Activated CD4-positive, alpha-beta T cell treated with anti-CD3 and anti-CD28 coated beads, Interleukin-2, Interleukin-4, amounts not matched to agents 100 ng/mL and 50 ng/mL, durations not matched to agents 16 hours and 8 hours (primary cell): ENCODE measurements around the gene HS6ST3.
"Not testable (repeated sequence)": the region's sequence is repeated elsewhere in the genome, so short reads cannot be mapped to it uniquely, and the experiment has no call there.

ENCODE experiments used
- DNase-seq: peaks from one replicate; pipeline ENCODE4 v3.0.0-alpha.2; 2020; ENCODE audit warnings: low spot score

The HS6ST3 gene

DNA sequence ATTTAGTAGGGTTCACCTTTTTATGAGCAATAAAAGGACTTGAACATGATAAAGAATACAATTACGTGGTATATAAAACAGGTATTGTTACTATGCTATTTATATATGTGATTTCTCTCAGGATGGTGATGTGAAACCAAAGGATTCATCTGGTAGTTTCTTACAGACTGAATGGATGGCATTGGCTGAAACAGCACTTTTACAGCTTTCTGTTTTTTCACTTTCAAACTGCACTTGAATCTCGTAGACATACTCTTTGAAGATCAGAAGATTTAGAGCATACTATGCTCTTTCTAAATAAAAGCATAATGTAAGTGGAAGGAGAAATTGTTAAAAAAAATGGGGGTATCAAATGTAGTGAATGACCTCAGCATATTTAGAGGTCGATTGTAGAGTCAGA lies 354.8 kb downstream of the HS6ST3 start:
- DNase-seq = no peak

DNA sequence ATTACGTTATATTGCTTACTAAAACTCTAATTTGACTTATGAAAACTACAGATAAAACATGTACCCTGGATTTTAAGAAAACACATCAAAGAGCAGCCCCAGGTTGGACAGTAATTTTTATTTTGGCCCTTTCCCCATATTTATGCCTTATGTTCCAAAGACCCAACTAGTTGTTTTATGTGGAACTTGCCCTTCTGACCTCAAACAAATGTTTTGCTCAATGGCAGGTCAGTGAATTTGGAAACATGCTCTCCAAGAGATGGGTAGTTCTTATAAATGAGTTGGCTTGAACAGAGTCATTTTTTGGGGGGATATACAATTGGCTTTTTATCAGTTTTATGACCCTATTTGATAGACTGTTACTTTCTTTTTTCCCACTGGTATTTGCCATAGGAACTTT lies 360.0 kb downstream of the HS6ST3 start:
- no peak for DNase-seq

GRCh38 chr13:96450326-96451020 lies 360.6 kb downstream of the HS6ST3 start:
- no peak for DNase-seq

- no peak for DNase-seq
Measured at GRCh38 chr13:96454466-96454865, 364.6 kb downstream of the HS6ST3 start.

DNA sequence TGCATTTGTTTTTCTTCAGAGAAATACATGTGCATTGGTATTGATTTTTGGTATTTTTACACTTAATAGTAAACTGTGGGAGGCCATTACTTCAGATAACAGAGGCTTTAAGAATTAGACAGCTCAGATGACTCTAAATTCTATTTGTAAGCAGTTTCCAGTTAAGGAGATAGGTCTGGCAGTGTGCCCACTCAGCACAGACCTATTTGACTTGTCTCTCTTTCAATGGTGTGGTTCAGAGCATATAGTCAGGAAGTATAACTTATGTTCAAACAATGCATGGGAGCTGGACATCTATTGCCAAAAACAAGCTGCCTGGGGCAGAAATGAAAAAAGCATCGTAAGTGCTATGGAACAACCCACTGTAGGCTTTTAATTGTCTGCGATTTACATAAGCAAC lies 370.7 kb downstream of the HS6ST3 start:
- no peak for DNase-seq

DNA sequence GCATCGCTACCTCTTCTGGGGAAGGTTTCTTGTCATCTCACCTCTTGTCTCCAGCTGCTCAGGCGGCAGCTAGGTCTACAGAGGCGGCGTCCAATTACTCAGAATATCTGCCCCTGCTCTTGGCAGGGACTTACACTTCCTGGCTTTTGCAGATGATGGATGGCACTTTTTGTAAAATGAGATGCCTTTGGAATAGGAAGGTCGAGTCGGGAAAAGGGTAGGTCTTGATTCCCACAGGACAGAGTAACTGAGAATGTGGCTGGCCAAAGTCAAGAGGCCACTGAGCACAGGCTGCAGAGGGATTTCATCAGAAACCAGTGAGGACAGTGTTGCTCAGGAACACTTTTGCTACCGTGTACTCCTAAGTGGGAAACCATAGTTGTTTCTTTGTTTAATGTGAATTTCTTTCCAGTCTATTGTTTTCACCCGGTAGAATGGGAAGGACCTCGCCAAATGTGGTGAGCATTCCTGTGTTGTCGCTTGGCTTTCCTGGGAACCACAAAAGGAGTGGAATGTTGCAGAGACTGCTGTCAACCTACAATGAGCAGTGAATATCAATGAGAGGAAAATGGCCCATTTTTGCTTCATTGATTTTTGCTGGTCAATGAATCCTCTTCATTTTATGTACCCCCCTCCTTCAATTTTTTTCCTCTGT lies 383.7 kb downstream of the HS6ST3 start:
- DNase-seq = no peak

DNA sequence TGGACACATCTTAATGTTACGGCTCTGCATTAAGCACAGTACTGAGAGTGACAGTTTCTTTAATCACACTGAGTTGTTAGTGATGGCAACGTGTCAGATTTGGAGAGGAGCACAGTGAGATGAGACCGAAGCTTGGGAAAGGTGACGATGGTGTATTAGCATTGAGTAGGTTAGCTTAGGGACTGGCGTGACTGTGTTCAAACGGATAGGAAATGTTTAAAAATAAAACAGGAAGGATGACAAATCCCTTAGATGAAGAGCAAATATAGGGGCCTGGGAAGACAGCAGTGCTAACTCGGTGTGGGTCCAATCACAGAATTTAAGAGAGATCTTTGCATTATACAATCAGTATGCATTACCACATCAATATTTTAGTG lies 384.3 kb downstream of the HS6ST3 start:
- DNase-seq = no peak

- DNase-seq = no peak
Measured at GRCh38 chr13:96475103-96475502, 385.2 kb downstream of the HS6ST3 start.

- no peak for DNase-seq
Measured at GRCh38 chr13:96481482-96481881, 391.6 kb downstream of the HS6ST3 start.

- DNase-seq = no peak
Measured at GRCh38 chr13:96490496-96490989, 400.6 kb downstream of the HS6ST3 start.

GRCh38 chr13:96491103-96491502 lies 401.2 kb downstream of the HS6ST3 start:
- no peak for DNase-seq

GRCh38 chr13:96492766-96493165 lies 402.9 kb downstream of the HS6ST3 start:
- DNase-seq = no peak

- DNase-seq = no peak
Measured at GRCh38 chr13:96499656-96500055, 409.7 kb downstream of the HS6ST3 start.

GRCh38 chr13:96500953-96501352 lies 411.0 kb downstream of the HS6ST3 start:
- DNase-seq = no peak

- no peak for DNase-seq
Measured at GRCh38 chr13:96503481-96503880, 413.6 kb downstream of the HS6ST3 start.

DNA sequence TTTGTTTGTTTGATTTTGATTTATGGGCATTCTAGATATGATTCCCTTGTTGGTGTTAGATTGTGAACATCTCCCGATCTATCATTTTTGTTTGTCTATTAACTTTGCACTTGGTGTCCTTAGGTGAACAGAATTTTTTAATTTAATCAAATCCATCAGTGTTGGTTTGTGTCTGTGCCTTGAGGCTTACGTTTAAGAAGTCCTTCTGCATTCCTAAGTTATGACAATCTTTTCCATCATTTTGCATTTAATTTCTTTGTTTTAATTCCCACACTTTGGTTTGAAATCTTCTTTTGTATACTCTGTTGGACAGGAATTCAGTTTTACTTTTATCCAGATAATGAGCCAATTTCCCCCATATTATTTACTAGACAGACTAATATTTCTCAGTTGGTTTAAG lies 421.7 kb downstream of the HS6ST3 start:
- DNase-seq = no peak

GRCh38 chr13:96519380-96519779 lies 429.5 kb downstream of the HS6ST3 start:
- no peak for DNase-seq

- DNase-seq = not testable (repeated sequence)
Measured at GRCh38 chr13:96524398-96525020, 434.6 kb downstream of the HS6ST3 start.

DNA sequence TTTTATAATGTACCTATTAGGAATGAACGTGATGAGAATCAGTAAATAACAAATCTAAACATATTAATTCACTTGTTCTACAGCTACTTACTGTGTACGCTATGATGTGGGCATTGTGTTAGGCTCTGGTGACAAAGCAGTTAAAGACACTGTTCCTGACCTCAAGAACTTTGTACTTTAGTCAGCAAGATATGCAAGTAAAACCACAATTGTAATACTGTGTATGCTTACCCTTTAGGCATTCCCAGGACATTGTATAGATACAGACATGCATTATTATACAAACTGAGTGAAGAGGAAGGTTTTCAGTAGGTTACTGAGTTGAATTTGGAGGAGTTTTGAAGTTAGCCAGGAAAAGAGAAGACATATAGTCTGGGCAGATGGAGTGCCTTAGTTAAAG lies 435.8 kb downstream of the HS6ST3 start:
- DNase-seq = no peak

- no peak for DNase-seq
Measured at GRCh38 chr13:96527497-96527896, 437.6 kb downstream of the HS6ST3 start.

DNA sequence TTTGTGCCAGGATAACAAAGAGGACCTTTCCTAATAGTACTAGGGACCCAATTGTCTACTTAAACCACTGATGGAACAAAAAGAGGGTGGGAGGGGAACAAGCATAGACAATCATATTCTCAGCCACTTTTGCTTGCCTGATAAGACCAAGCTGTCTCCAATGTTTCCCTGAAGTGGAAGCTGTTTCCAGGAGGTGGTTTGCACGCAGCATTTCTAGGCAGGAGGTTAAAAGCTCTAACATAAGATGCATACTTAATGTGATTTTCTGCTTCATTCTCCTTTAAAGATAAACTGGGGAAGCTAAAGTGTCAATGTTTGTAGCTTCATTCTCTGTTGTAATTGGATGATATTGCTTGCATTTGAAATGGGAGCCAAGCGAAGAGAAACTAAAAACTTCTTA lies 442.9 kb downstream of the HS6ST3 start:
- no peak for DNase-seq

DNA sequence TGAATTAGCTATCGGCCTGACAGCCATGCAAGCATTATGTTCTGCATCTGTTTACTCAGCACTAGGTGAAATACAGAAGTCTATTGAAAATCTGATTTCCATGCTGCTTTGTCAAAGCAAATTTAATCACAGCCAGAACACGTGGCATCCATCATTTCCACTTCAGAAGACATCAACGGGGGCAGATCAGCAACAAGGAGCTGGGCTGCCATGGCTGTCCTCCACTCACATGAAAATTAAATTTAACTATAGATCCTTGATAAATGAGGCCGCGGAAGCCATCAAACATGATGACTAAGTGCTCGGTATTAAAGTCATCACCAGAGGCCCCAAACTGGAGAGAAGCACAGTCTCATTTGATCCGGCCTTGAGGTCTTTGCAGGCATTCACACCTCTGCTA lies 443.5 kb downstream of the HS6ST3 start:
- DNase-seq = no peak

DNA sequence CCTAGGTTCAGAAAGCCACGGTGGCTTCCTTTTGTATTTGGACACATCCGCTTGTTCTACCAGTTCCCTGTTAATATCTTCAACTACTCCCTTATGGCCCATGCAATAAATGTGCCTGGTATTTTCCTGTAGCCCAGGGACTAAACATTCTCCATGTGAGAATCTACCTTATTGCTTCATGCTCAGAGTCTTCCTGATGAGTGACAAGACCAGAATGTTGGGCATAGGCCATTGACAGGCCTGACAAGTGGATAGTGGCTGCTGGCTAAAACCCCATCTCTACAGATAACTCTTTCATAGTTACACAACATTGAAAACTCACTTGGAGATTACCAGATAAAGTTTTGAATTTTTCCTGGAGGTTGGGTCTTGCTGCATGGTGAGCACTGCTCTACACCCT lies 449.9 kb downstream of the HS6ST3 start:
- no peak for DNase-seq
